ENCODE data around the gene PSTPIP2. TPM values are rescaled to one million over a fixed set of nuclear protein-coding genes. Genes with fewer than 3 reads are reported as not detected.

PSTPIP2 gene
- total and polyA plus RNA-seq, 2 of the 13 experiments (the other 11 are each of a cell fraction or from before 2014, with no cell fraction given): 0.25 to 0.27 TPM

DNA sequence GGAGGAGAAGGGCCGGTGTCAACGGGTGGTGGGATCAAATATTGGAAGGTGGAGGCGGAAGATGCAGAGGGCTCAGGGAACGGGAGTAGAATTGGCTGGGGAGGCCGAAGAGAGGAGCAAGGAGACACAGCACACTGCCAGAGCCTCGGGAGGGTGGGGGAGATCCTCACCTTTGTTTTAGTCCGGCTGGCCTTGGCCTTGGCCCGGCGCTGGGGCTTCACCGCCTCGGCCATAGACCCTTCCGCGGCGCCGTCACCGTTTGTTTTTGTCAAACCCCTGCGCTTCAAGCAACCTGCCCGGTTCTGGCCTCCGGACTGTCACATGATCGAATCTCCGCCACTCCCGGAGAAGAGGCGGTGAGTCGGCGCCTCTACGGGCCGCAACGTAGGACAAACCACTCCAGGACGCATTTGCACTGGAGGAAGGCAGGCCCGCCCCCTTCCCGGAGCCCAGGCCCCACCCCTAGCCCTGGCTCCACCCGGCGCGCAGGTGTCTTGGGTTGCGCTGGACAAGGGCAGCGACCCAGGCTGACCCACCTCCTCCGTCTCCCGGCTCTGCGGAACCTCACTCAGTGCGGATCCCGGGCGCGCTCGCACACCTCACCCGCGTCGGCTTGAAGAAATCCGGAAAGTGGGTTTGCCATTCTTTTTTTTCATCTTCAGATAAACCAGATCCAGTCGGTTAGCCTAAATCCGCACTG lies 104.9 kb downstream of the PSTPIP2 start, which contains the start of gene EPG5 (continued):
- no peak; the same call in 1 of the 2 replicates for TF ChIP-seq HBP1 (CRISPR knock-in tag; IDR thresholded peaks at IDR 0.05; ENCODE audit: low read depth)
- TF ChIP-seq GTF3A (CRISPR knock-in tag; conservative IDR thresholded peaks at IDR 0.05): no peak
- TF ChIP-seq MTA1 (CRISPR knock-in tag; IDR thresholded peaks at IDR 0.05; ENCODE audit: borderline replicate concordance): peak; percentile 61; the same call in 1 of the 2 replicates
- TF ChIP-seq KLF13 (CRISPR knock-in tag; IDR thresholded peaks at IDR 0.05): no peak
- TF ChIP-seq ZNF484 (CRISPR knock-in tag; IDR thresholded peaks at IDR 0.05; ENCODE audit: borderline replicate concordance, low read depth): no peak
- TF ChIP-seq DMAP1 (CRISPR knock-in tag; IDR thresholded peaks at IDR 0.05): peak; percentile 73; the same call in 1 of the 2 replicates
- TF ChIP-seq ZNF3 (CRISPR knock-in tag; IDR thresholded peaks at IDR 0.05): no peak
- TF ChIP-seq THAP8 (CRISPR knock-in tag; IDR thresholded peaks at IDR 0.05; ENCODE audit: borderline replicate concordance): peak; percentile 70; the same call in 1 of the 2 replicates
- TF ChIP-seq ZNF230 (CRISPR knock-in tag; IDR thresholded peaks at IDR 0.05): no peak
- no peak for TF ChIP-seq MTA3 (CRISPR knock-in tag; IDR thresholded peaks at IDR 0.05)
- TF ChIP-seq NR2F6 (IDR thresholded peaks at IDR 0.05): peak; percentile 40; the same call in 1 of the 2 replicates
- TF ChIP-seq NR2F6 (CRISPR knock-in tag; IDR thresholded peaks at IDR 0.05): peak; percentile 32; the same call in 1 of the 2 replicates
- 0 out of 2 replicates have a peak, but pooled peaks have one; percentile 48 for TF ChIP-seq PCBP1 (IDR thresholded peaks at IDR 0.05; ENCODE audit: borderline replicate concordance, low read depth, low read length)
- no peak for TF ChIP-seq MTF1 (CRISPR knock-in tag; IDR thresholded peaks at IDR 0.05)
- TF ChIP-seq, protein P1, sequence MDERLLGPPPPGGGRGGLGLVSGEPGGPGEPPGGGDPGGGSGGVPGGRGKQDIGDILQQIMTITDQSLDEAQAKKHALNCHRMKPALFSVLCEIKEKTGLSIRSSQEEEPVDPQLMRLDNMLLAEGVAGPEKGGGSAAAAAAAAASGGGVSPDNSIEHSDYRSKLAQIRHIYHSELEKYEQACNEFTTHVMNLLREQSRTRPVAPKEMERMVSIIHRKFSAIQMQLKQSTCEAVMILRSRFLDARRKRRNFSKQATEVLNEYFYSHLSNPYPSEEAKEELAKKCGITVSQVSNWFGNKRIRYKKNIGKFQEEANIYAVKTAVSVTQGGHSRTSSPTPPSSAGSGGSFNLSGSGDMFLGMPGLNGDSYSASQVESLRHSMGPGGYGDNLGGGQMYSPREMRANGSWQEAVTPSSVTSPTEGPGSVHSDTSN (CRISPR knock-in tag; IDR thresholded peaks at IDR 0.05): no peak
- TF ChIP-seq, protein P2, sequence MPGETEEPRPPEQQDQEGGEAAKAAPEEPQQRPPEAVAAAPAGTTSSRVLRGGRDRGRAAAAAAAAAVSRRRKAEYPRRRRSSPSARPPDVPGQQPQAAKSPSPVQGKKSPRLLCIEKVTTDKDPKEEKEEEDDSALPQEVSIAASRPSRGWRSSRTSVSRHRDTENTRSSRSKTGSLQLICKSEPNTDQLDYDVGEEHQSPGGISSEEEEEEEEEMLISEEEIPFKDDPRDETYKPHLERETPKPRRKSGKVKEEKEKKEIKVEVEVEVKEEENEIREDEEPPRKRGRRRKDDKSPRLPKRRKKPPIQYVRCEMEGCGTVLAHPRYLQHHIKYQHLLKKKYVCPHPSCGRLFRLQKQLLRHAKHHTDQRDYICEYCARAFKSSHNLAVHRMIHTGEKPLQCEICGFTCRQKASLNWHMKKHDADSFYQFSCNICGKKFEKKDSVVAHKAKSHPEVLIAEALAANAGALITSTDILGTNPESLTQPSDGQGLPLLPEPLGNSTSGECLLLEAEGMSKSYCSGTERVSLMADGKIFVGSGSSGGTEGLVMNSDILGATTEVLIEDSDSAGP (CRISPR knock-in tag; IDR thresholded peaks at IDR 0.05; ENCODE audit: borderline replicate concordance): peak; percentile 77; the same call in 1 of the 2 replicates
- no peak for TF ChIP-seq ZNF558 (CRISPR knock-in tag; IDR thresholded peaks at IDR 0.05; ENCODE audit: borderline replicate concordance)
- TF ChIP-seq ZNF879 (CRISPR knock-in tag; IDR thresholded peaks at IDR 0.05): no peak
- TF ChIP-seq, protein P3, sequence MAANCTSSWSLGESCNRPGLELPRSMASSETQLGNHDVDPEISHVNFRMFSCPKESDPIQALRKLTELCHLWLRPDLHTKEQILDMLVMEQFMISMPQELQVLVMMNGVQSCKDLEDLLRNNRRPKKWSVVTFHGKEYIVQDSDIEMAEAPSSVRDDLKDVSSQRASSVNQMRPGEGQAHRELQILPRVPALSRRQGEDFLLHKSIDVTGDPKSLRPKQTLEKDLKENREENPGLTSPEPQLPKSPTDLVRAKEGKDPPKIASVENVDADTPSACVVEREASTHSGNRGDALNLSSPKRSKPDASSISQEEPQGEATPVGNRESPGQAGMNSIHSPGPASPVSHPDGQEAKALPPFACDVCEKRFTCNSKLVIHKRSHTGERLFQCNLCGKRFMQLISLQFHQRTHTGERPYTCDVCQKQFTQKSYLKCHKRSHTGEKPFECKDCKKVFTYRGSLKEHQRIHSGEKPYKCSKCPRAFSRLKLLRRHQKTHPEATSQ (CRISPR knock-in tag; IDR thresholded peaks at IDR 0.05; ENCODE audit: borderline replicate concordance): 0 out of 2 replicates have a peak, but pooled peaks have one; percentile 31
- TF ChIP-seq ZNF317 (CRISPR knock-in tag; IDR thresholded peaks at IDR 0.05): peak; percentile 56
- no peak for TF ChIP-seq ZNF446 (CRISPR knock-in tag; IDR thresholded peaks at IDR 0.05)
- TF ChIP-seq FLYWCH1 (CRISPR knock-in tag; IDR thresholded peaks at IDR 0.05): no peak
- TF ChIP-seq ZNF768 (CRISPR knock-in tag; IDR thresholded peaks at IDR 0.05): peak; percentile 34; the same call in 1 of the 2 replicates
- no peak for TF ChIP-seq ZNF264 (CRISPR knock-in tag; IDR thresholded peaks at IDR 0.05)
- no peak for TF ChIP-seq ZNF713 (CRISPR knock-in tag; IDR thresholded peaks at IDR 0.05)
- peak; percentile 64 for TF ChIP-seq RBM39 (IDR thresholded peaks at IDR 0.05; ENCODE audit: low read depth, low read length, poor library complexity, severe bottlenecking)

Measured in HepG2 (cell line).